GM12878 (cell line): ENCODE results near the gene SLF2. TPM values are rescaled to one million over a fixed set of nuclear protein-coding genes. Genes with fewer than 3 reads are reported as not detected.

Source experiments
- ATAC-seq: fragments of 200-7000 bp; cut with Tn5 transposase; 3 replicates; pipeline ENCODE4 v1.9.1; 2020; ENCODE audit warnings: mild to moderate bottlenecking, moderate library complexity
- BruUV-seq: library from RNA; stranded (reverse); fragments of 400-500 nt; replicated peaks from 2 replicates; lab custom pipeline; 2021; lab: Mats Ljungman, UMichigan
- CTCF ChIA-PET: fragments of 300-600 bp; sonication (Branson Sonifier 250); formaldehyde crosslinking; extraction: SDS; loops from one replicate; lab custom pipeline; 2021; ENCODE audit warnings: inconsistent platforms; lab: Yijun Ruan, JAX
- POLR2A ChIA-PET: fragments of 350-600 bp; formaldehyde crosslinking; extraction: SDS; loops from one replicate; lab custom pipeline; 2021; ENCODE audit warnings: inconsistent platforms; lab: Charles Lee
- RAD21 ChIA-PET: fragments of 300-600 bp; sonication (Branson Sonifier 250); formaldehyde crosslinking; loops from one replicate; lab custom pipeline; 2023; ENCODE audit warnings: antibody characterized with exemption; ENCODE audit not compliant: unreplicated experiment; lab: Charles Lee
- SMC1A ChIA-PET: fragments of 300-600 bp; sonication (Branson Sonifier 250); formaldehyde crosslinking; loops from one replicate; lab custom pipeline; 2023; ENCODE audit not compliant: unreplicated experiment, uncharacterized antibody; lab: Charles Lee
- DNase-seq: peaks from one replicate; pipeline ENCODE4 v3.0.0-alpha.2; 2011; ENCODE audit warnings: low read depth, low spot score
- FAIRE-seq: peaks from 3 replicates; lab custom pipeline; 2011; peaks lifted over from hg19 to GRCh38; lab: Jason Lieb, UNC
- H2AFZ ChIP-seq: 2 replicates; pipeline ENCODE4 v1.6.0; 2011; ENCODE audit warnings: low read depth, low read length, control low read depth; ENCODE audit not compliant: control insufficient read depth
- H3K27ac ChIP-seq: 2 replicates; pipeline ENCODE4 v1.5.1; 2011; ENCODE audit warnings: control low read depth; ENCODE audit not compliant: control insufficient read depth, insufficient read depth
- H3K27me3 ChIP-seq, 2 experiments: replicated peaks in 1 of 2; 2 replicates each; pipeline versions ENCODE4 v1.6.0 to v1.6.1; 2011; ENCODE audit warnings: low read length in 1 of 2; ENCODE audit not compliant: control insufficient read depth in 2 of 2, insufficient read depth in 2 of 2
- H3K36me3 ChIP-seq, 2 experiments: 2 replicates each; pipeline ENCODE4 v1.5.1; 2011; ENCODE audit warnings: low read length in 1 of 2; ENCODE audit not compliant: control insufficient read depth in 2 of 2, insufficient read depth in 2 of 2
- H3K4me1 ChIP-seq: 2 replicates; pipeline ENCODE4 v1.6.1; 2011; ENCODE audit warnings: mild to moderate bottlenecking, low read length, moderate library complexity, mixed read lengths; ENCODE audit not compliant: control insufficient read depth, insufficient read depth
- H3K4me2 ChIP-seq: 2 replicates; pipeline ENCODE4 v1.6.0; 2011; ENCODE audit warnings: control low read depth; ENCODE audit not compliant: control insufficient read depth, insufficient read depth
- H3K4me3 ChIP-seq: fragments of 200-600 bp; sonication (generic); 2 replicates; pipeline ENCODE4 v1.5.1; 2016
- H3K79me2 ChIP-seq: 2 replicates; pipeline ENCODE4 v1.6.0; 2011; ENCODE audit warnings: low read length; ENCODE audit not compliant: control insufficient read depth, insufficient read depth
- H3K9ac ChIP-seq: 2 replicates; pipeline ENCODE4 v1.8.0; 2011; ENCODE audit warnings: low read length, control low read depth, mixed read lengths; ENCODE audit not compliant: control insufficient read depth, insufficient read depth
- H3K9me3 ChIP-seq: replicated peaks from 3 replicates; pipeline ENCODE4 v1.5.1; 2011; ENCODE audit warnings: mild to moderate bottlenecking, low read length; ENCODE audit not compliant: control insufficient read depth, insufficient read depth
- H4K20me1 ChIP-seq: 2 replicates; pipeline ENCODE4 v1.6.0; 2011; ENCODE audit not compliant: control insufficient read depth, insufficient read depth
- E2F8 ChIP-seq: fragments of 450-650 bp; IDR thresholded peaks from 2 replicates; pipeline ENCODE4 v1.6.1; 2018; ENCODE audit warnings: mild to moderate bottlenecking, low read depth, moderate library complexity; ENCODE audit not compliant: partially characterized antibody
- EGR1 ChIP-seq, 2 experiments: IDR thresholded peaks; 1 replicate in 1 of 2; 2 replicates in 1 of 2; pipeline ENCODE4 v1.6.1; 2011 to 2012; ENCODE audit warnings: low read depth in 2 of 2, low read length in 2 of 2, borderline replicate concordance in 1 of 2, mild to moderate bottlenecking in 1 of 2, moderate library complexity in 1 of 2
- ELK1 ChIP-seq: IDR thresholded peaks from 2 replicates; pipeline ENCODE4 v1.6.1; 2012; ENCODE audit warnings: low read depth, low read length, improper control_type of control experiment
- MTA3 ChIP-seq: IDR thresholded peaks from 2 replicates; pipeline ENCODE4 v1.6.1; 2012; ENCODE audit warnings: low read length, inconsistent platforms, borderline replicate concordance
- MYB ChIP-seq: fragments of 150-350 bp; IDR thresholded peaks from 2 replicates; pipeline ENCODE4 v1.6.1; 2014; ENCODE audit warnings: mild to moderate bottlenecking, low read depth, low read length, borderline replicate concordance
- PBX3 ChIP-seq: IDR thresholded peaks from 2 replicates; pipeline ENCODE4 v1.6.1; 2011; ENCODE audit warnings: mild to moderate bottlenecking, low read depth, low read length, moderate library complexity; ENCODE audit not compliant: insufficient replicate concordance
- SPI1 ChIP-seq: IDR thresholded peaks from 2 replicates; pipeline ENCODE4 v1.6.1; 2011; ENCODE audit warnings: low read depth, mild to moderate bottlenecking, low read length, moderate library complexity, borderline replicate concordance; ENCODE audit not compliant: insufficient read depth
- WRNIP1 ChIP-seq: IDR thresholded peaks from 2 replicates; pipeline ENCODE4 v1.6.1; 2011; ENCODE audit warnings: low read depth, low read length, improper control_type of control experiment, borderline replicate concordance
- ZNF687 ChIP-seq: fragments of 450-650 bp; IDR thresholded peaks from 2 replicates; pipeline ENCODE4 v1.6.1; 2017; ENCODE audit warnings: mild to moderate bottlenecking, moderate library complexity
- WGBS: methylation state at CpG from one replicate; pipeline ENCODE4 v1.1.6; 2016; ENCODE audit warnings: low lambda C conversion rate; ENCODE audit not compliant: insufficient replicate concordance, insufficient coverage; ENCODE audit errors: missing lambda C conversion rate; 5-methylcytosine and 5-hydroxymethylcytosine counted together
- in situ Hi-C: fragments of 300-500 bp; cut with MboI; formaldehyde crosslinking; loops from 9 replicates; pipeline ENCODE4 v1.14.3; 2018; ENCODE audit warnings: mixed read lengths
- intact Hi-C: fragments of 100-400 bp; cut with micrococcal nuclease; formaldehyde crosslinking; loops from one replicate; pipeline ENCODE4 v1.14.2; 2022; ENCODE audit not compliant: unreplicated experiment
- polyA plus RNA-seq, 11 experiments: library from polyadenylated mRNA; depleted of rRNA in 4 of 11; unstranded in 6 of 11; stranded (reverse) in 5 of 11; fragments of >200 nt; fragmentation: Nextera tagmentation in 4 of 11; fragmentation: Illumina TruSeq in 1 of 11; extraction: Ambion mirVana in 4 of 11; extraction: Trizol in 1 of 11; gene quantifications; 1 replicate in 1 of 11; 2 replicates in 10 of 11; pipeline versions ENCODE4 v1.2.1 to v1.2.3, GENCODE V29; 2011 to 2016; ENCODE audit warnings: inconsistent platforms in 2 of 11, missing spikeins in 2 of 11, low read depth in 1 of 11
- total RNA-seq, 4 experiments: library from RNA; depleted of rRNA in 3 of 4; stranded (reverse); fragments of >200 nt in 3 of 4; fragmentation: Illumina TruSeq in 1 of 4; extraction: Trizol in 1 of 4; gene quantifications; 2 replicates each; pipeline versions ENCODE4 v1.2.1 to v1.2.3, GENCODE V29; 2013 to 2021

SLF2 gene
- total and polyA plus RNA-seq, 10 of the 15 experiments (the other 5 are each of a cell fraction or from before 2014, with no cell fraction given): 3.0 to 25.2 (median 17.9) TPM

- TF ChIP-seq ZNF687 (no peak), MTA3 (no peak), SPI1 (no peak)
Observed at GRCh38 chr10:100866010-100866409, 46.8 kb upstream of the SLF2 start (continued).

GRCh38 chr10:100866575-100867098 lies 46.1 kb upstream of the SLF2 start:
- in situ Hi-C loops: no loop called here
- Histone ChIP-seq H2AFZ (no peak overlapping the region), H3K4me2 (no peak overlapping the region), H3K36me3 (no peaks in the 10 kb centered on the region), H3K27me3 (peaks cover 4 to 10% of the 10 kb centered on the region in 2 experiments; a peak in 2 of 4 replicates), H4K20me1 (no peaks in the 10 kb centered on the region), H3K9me3 (no peaks in the 10 kb centered on the region), H3K4me1 (no peaks in the 10 kb centered on the region), H3K79me2 (no peaks in the 10 kb centered on the region), H3K4me3 (no peak overlapping the region), H3K27ac (no peak overlapping the region), H3K9ac (no peak overlapping the region)
- ATAC-seq (no peak), DNase-seq (no peak), FAIRE-seq (no peak)
- CTCF ChIA-PET: no interaction called here
- intact Hi-C loops: no loop called here
- 15% methylated on average over 17 of the region's 21 CpGs for WGBS
- RAD21 ChIA-PET: no interaction called here
- POLR2A ChIA-PET: no interaction called here
- SMC1A ChIA-PET: interaction anchor here (1.1 kb wide), 1 partner anchor 12 kb away, joined by 3 read pairs; no protein-coding TSS in a partner anchor
- BruUV-seq: no TSS peak
- no peak for TF ChIP-seq PBX3
- no peak for TF ChIP-seq E2F8
- TF ChIP-seq ELK1: no peak
- no peak for TF ChIP-seq MYB
- no peak for TF ChIP-seq WRNIP1
- no peak for TF ChIP-seq EGR1 (IDR thresholded peaks at IDR 0.05; ENCODE audit: borderline replicate concordance in 1 of 2, low read depth in 2 of 2, low read length in 2 of 2)
